HUES48 (cell line): Measurements from ENCODE around the gene KCNMA1.

Source experiments
- H3K27ac ChIP-seq: one replicate; pipeline ENCODE4 v1.7.0; 2013; ENCODE audit warnings: low read depth, low read length, inconsistent platforms
- H3K27me3 ChIP-seq: 2 replicates; pipeline ENCODE4 v1.6.1; 2013; ENCODE audit warnings: mild to moderate bottlenecking, low read length; ENCODE audit not compliant: control insufficient read depth, insufficient read depth
- H3K36me3 ChIP-seq: 2 replicates; pipeline ENCODE4 v1.6.1; 2013; ENCODE audit warnings: low read length; ENCODE audit not compliant: control insufficient read depth, insufficient read depth
- H3K4me1 ChIP-seq: 2 replicates; pipeline ENCODE4 v1.6.1; 2013; ENCODE audit warnings: mild to moderate bottlenecking, low read length; ENCODE audit not compliant: control insufficient read depth, insufficient read depth
- H3K4me3 ChIP-seq: 2 replicates; pipeline ENCODE4 v1.5.1; 2013; ENCODE audit warnings: mild to moderate bottlenecking, low read depth, low read length
- H3K9ac ChIP-seq: 2 replicates; pipeline ENCODE4 v1.6.1; 2013; ENCODE audit warnings: mild to moderate bottlenecking, low read depth, low read length, moderate library complexity
- H3K9me3 ChIP-seq: 2 replicates; pipeline ENCODE4 v1.6.1; 2013; ENCODE audit warnings: low read length; ENCODE audit not compliant: control insufficient read depth, insufficient read depth

The KCNMA1 gene

DNA sequence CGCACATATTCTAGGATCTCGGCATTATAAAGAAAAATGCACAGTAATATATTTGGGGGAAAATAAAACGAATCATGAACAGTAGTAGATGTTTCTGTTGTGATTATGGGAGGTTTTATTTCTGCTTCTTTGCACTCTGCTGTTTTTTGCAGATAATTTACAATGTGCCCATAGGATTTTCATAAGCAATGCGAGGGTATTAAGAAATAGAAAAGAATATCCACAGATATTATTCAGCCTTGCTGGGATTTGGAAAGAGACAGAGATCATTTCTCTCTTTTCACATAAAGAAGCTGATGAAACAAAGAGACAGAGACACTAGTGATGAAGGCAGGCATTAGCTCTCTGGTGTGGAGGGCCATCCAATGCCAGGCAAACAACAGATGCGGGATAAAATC lies 158.6 kb downstream of the KCNMA1 start:
- no peaks in the 10 kb centered on the region for H3K9me3 ChIP-seq
- no peaks in the 10 kb centered on the region for H3K27me3 ChIP-seq
- H3K27ac ChIP-seq, result no peak overlapping the region

DNA sequence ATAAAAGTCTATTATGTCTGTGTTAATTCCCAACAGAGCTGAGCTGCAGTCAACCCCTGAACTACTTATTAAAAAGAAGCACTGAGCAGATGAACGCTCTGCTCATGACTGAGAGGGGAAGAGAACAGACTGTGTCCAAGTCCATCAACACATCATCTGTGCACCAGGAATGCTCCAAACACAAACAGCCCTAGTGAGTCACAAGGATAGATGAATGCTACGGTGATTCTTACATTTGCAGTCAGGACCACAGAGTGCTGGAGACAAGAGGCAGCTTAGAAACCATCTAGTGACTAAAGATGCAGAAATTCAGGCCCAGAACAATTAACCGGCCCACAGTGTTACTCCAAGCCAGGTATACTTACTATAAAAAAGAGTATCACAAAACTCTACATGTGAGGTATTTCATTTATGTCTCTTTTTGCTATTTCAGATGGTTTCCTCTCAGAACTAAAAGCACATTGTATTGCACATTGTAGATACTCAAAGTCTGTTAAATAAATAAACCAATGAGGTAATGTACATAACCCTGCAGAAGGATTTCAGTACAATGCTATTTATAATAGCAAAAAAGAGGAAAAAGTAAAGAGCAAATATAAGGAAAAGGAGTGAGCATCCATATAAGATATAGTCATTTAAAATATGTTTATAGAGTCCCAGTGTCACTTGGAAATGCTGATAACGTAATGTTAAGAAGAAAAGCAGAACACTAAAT lies 159.2 kb downstream of the KCNMA1 start:
- no peaks in the 10 kb centered on the region for H3K9me3 ChIP-seq
- H3K27me3 ChIP-seq, result no peaks in the 10 kb centered on the region
- H3K36me3 ChIP-seq, result no peaks in the 10 kb centered on the region
- H3K27ac ChIP-seq, result no peak overlapping the region
- H3K9ac ChIP-seq, result no peak overlapping the region
- no peak overlapping the region for H3K4me3 ChIP-seq
- H3K4me1 ChIP-seq, result no peaks in the 10 kb centered on the region; the same call in 1 of the 2 replicates

More for the DNA sequence above, 158.6 kb downstream of the KCNMA1 start:
- Histone ChIP-seq H3K36me3 (no peaks in the 10 kb centered on the region), H3K9ac (no peak overlapping the region), H3K4me1 (no peaks in the 10 kb centered on the region; the same call in 1 of the 2 replicates), H3K4me3 (no peak overlapping the region)

DNA sequence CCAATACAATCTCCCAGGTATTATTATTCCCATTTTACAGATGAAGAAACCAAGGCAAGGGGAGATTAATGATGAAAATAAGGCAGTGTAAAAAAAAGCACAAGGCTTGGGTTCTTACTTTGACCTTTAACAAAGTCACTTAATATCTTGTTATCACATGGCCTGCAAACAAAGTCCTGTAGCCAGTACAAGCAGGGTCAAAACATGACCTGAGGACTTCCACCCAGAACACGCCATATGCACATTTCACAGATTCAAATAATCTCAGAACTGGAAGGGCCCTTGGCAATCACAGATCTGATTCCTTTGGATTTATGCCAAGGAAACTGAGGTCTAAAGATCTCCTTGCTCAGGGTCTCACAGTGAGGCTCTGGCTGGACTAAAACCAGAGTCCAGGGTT lies 162.1 kb downstream of the KCNMA1 start:
- no peaks in the 10 kb centered on the region for H3K9me3 ChIP-seq
- no peak overlapping the region for H3K4me3 ChIP-seq
- H3K27ac ChIP-seq, result no peak overlapping the region
- no peak overlapping the region for H3K9ac ChIP-seq
- no peaks in the 10 kb centered on the region for H3K36me3 ChIP-seq
- H3K27me3 ChIP-seq, result no peaks in the 10 kb centered on the region
- no peaks in the 10 kb centered on the region; the same call in 1 of the 2 replicates for H3K4me1 ChIP-seq

- Histone ChIP-seq H3K36me3 (no peaks in the 10 kb centered on the region), H3K27me3 (no peaks in the 10 kb centered on the region), H3K9me3 (no peaks in the 10 kb centered on the region), H3K4me3 (no peak overlapping the region), H3K9ac (no peak overlapping the region), H3K27ac (no peak overlapping the region), H3K4me1 (no peaks in the 10 kb centered on the region; the same call in 1 of the 2 replicates)
Measured at GRCh38 chr10:77474939-77475338, 162.7 kb downstream of the KCNMA1 start.

- Histone ChIP-seq H3K9me3 (no peaks in the 10 kb centered on the region), H3K36me3 (no peaks in the 10 kb centered on the region)
Measured at GRCh38 chr10:77474386-77474785, 163.2 kb downstream of the KCNMA1 start.

DNA sequence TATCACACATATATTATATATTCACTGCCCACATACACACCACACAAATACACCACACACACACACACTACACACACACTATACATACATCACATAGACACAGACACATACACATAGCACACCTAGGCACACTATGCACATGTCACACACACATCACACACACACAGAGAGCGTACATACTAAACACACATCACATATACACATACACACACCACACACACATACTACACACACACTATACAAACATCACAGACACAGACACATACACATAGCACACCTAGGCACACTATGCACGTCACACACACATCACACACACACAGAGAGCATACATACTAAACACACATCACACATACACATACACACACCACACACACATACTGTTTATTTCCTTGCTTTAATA lies 165.5 kb downstream of the KCNMA1 start:
- Histone ChIP-seq H3K4me1 (no peaks in the 10 kb centered on the region), H3K9me3 (no peaks in the 10 kb centered on the region), H3K4me3 (no peak overlapping the region), H3K27me3 (no peaks in the 10 kb centered on the region), H3K27ac (no peak overlapping the region), H3K9ac (no peak overlapping the region), H3K36me3 (no peaks in the 10 kb centered on the region)

More at GRCh38 chr10:77474386-77474785, 163.2 kb downstream of the KCNMA1 start:
- no peak overlapping the region for H3K27ac ChIP-seq
- H3K4me1 ChIP-seq, result no peaks in the 10 kb centered on the region; the same call in 1 of the 2 replicates
- H3K27me3 ChIP-seq, result no peaks in the 10 kb centered on the region
- H3K4me3 ChIP-seq, result no peak overlapping the region
- no peak overlapping the region for H3K9ac ChIP-seq

GRCh38 chr10:77471069-77471536 lies 166.5 kb downstream of the KCNMA1 start:
- H3K27ac ChIP-seq, result no peak overlapping the region
- no peaks in the 10 kb centered on the region for H3K27me3 ChIP-seq
- no peaks in the 10 kb centered on the region for H3K36me3 ChIP-seq
- no peak overlapping the region for H3K9ac ChIP-seq
- H3K4me3 ChIP-seq, result no peak overlapping the region
- H3K4me1 ChIP-seq, result no peaks in the 10 kb centered on the region
- no peaks in the 10 kb centered on the region for H3K9me3 ChIP-seq

- H3K27ac ChIP-seq, result no peak overlapping the region
- no peak overlapping the region for H3K4me3 ChIP-seq
- peaks cover 4% of the 10 kb centered on the region; the same call in 1 of the 2 replicates for H3K4me1 ChIP-seq
- H3K36me3 ChIP-seq, result no peaks in the 10 kb centered on the region
- no peaks in the 10 kb centered on the region for H3K9me3 ChIP-seq
- H3K27me3 ChIP-seq, result no peaks in the 10 kb centered on the region
- H3K9ac ChIP-seq, result no peak overlapping the region
Measured at GRCh38 chr10:77467422-77467963, 170.1 kb downstream of the KCNMA1 start.

DNA sequence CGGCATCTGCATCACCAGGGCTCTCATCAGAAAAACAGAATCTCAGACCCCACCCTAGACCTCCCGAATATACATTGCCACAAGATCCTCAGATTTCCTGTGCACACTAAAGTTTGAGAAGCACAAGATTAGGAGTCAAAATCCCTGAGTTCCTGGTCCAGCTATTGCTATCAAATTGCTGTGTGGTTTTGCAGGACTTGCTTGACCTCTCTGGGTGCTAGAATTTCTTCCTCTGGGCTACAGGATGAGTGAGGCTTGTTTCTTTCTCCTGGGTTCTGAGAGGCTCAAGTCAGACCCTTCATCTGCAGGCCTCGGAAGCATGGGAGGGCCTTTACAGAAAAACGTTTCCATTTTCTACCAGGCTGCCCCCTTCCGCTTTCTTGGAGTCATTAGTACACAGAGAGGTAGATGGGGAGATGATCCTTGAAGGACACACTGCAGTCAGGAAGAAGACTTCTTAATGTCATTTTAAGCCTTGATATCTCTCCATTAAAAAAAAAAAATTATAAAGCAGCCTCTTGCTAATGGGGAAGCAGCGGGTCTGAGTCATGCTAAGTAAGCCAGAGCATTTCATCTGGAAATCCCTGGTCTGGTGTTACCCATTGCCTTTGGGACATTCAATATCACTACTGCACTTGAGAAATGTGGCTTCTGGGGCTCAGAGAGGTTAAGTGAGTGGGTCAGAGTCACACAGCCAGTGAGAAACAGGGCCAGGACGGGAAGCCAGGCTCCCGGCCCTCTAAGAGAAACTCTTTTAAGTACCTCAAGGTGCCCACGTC lies 173.5 kb downstream of the KCNMA1 start:
- Histone ChIP-seq H3K4me1 (peaks cover 4% of the 10 kb centered on the region; the same call in 1 of the 2 replicates), H3K27ac (no peak overlapping the region), H3K27me3 (no peaks in the 10 kb centered on the region), H3K36me3 (no peaks in the 10 kb centered on the region), H3K4me3 (no peak overlapping the region), H3K9ac (no peak overlapping the region), H3K9me3 (no peaks in the 10 kb centered on the region)

GRCh38 chr10:77463499-77463898 lies 174.1 kb downstream of the KCNMA1 start:
- no peak overlapping the region for H3K4me3 ChIP-seq
- no peak overlapping the region for H3K9ac ChIP-seq
- no peak overlapping the region for H3K27ac ChIP-seq
- H3K36me3 ChIP-seq, result no peaks in the 10 kb centered on the region
- H3K9me3 ChIP-seq, result no peaks in the 10 kb centered on the region
- H3K4me1 ChIP-seq, result peaks cover 4% of the 10 kb centered on the region; the same call in 1 of the 2 replicates
- H3K27me3 ChIP-seq, result no peaks in the 10 kb centered on the region
